SHP77 (cell line): ENCODE results near the gene PIGZ.

Experiments
- DNase-seq, 2 experiments: peaks; one replicate each; lab custom pipeline; 2025; lab: John Stamatoyannopoulos, UW

Gene PIGZ

DNA sequence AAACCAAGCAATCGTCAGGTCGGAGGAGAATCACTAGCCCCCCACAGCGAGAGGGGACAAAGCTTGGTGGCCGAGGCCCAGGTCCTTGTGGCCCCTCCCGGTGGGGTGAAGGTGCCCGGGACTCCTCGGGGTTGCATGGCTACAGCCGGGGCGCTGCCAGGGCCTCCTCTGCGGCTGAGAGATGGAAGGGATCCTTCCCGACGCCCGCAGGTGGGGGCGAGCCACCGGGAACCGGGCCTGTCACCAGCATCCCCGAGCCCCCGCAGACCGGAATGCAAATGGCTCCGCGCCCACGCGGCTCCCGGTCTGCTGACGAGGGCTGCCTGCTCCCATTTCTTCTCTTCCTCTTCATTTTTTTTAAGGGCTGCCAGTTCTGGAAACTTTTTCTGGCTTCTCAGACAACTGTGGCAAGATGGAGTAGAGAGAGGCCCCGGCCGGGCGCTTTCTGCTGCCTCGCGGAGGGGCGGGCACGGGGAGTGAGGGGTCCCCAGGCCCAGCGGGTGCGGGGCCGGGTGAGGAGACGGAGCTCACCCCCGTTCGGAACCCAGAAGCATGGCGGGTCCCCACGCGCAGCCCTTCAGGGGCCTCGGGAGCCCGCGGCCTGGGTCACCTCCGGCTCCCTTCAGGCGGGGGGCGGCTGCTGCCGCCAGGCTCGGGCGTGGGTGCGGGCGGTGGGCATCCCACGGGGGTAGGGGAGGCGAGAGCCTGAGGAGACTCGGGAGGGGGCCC, 33.5 kb upstream of the PIGZ start:
- DNase-seq, result no peak

- DNase-seq, result no peak
Observed at GRCh38 chr3:197001106-197001971, 32.7 kb upstream of the PIGZ start.

DNA sequence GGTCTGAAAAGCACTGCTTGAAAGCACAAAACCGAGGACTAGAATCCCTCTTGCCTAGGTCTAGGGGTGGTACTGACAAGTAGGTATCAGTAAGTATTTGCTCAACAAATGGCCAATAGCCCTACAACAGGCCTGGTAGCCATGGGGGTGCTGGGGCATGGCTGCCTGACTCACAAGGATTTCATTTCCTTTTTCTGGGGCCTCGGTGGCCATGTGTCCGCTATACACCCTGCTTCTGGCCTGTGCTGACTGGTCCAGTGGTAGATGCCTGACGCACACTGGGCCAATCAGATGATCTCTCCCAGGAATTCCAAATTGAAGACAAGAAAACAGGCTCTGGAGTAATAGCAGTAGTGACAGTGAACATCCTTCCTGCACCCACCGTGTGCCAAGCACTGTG, 31.6 kb upstream of the PIGZ start:
- no peak for DNase-seq

- no peak for DNase-seq
Observed at GRCh38 chr3:196998966-196999760, 30.5 kb upstream of the PIGZ start.

DNA sequence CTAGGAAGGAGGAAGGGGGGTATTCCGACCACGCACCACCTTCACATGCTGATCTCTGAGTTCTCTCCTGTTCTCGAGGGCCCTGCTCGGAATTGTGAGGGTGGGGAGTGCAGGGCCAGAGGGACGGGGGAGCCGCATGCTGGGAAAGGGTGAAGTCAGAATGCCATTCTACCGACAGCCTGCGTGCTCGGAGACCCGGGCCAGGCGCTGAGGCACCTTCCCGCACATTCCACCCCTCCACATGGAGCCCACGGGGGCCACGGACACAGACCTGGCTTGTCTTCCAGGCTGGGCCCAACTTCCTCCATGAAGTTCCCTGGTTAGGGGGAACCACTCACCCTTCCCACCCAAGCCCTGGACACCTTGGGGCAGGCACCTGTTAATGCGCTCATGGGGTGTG, 28.7 kb upstream of the PIGZ start:
- no peak for DNase-seq

DNA sequence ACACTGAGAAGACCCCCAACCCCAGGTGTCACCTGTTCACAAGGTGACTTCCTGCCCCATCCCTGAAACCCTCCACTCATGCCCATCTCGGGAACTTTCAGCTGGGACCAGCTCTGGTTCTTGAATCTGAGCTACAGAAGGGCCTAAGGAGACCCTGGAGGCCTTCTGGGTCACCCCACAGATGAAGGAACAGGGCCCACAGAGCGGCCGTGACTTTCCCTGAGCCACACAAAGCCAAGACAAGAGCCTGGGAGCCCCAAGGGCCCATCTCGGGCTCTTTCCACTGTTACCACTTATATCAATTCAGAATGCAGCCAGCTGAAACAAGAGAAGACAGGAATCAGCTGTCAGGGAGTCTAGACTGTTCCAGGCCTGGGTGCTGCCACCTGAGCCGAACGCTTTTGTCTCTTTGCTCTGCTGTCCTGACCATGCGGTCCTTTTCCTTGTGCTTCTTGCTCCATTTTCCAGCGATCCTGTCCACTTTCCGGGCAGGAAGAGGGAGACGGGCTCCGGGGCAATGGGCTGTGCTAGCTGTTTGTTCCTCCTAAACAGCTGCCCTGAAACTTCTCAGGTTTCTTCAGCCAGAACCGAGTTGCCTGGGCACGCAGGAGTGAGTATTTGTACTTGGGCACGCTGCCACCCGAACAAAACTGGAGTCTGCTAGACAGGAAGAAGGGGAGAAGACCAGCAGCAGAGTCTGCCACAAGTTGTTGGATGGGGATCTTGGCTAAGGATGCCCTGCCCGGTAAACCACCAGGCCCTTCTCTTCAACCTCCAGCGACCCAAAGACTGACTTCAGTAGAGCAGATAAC, 28.0 kb upstream of the PIGZ start:
- peak in 1 of 2 experiments; percentile 15 for DNase-seq

DNA sequence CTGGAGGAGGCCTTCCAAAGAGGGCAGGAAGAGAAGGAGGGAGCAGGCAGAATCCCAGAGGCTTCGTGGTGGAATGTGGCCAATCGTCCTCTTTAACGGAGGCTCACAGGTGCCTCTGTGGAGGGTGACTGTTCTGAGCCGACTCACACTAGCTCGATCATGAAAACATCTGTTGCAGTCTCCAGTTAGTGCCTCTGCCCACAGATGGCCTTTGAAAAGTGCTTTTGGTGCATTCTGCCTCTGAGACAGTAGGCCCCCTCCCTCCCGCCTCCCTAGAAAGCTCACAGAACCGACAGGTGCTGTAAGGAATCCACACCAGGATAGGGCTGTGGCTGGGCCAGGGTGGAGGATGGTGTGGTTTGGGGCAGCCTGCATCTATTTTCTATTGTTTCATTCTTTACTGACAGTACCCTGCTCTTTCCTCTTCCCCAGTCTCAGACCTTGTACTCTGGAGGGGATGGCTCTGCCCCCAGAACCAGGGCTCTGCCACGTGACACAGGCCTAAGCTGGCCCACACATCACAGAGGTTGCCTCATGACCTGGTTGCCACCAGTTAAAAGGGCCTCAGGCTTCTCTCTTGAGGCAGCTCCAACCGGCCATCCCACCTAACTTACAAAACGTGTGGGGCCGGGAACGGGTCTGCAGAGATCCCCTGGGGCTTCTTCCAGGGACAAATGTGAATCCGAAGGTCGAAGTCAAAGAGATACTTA, 27.2 kb upstream of the PIGZ start:
- DNase-seq, result peak in 1 of 2 experiments; percentile 12

GRCh38 chr3:196995027-196995426, 26.4 kb upstream of the PIGZ start:
- no peak for DNase-seq

DNA sequence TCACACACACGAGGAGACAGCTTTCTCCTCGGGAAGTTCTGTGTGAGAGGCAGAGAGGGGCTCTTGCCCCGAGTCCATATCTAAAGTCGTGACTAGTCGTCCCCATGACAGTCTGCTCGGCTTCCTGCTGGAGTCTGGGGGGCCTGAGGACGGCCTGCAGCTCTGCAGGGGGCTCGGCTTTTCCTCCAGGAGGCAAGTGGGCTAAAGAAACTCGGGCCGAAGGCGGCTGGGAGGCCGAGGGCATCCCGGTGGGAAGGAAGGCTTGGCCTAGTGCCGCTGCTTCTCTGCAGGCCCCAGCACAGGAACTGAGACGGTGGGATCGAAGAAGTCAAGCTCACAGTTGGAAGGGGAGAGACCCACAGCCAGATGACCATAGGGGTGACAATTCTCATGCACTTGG, 25.4 kb upstream of the PIGZ start:
- no peak for DNase-seq

DNA sequence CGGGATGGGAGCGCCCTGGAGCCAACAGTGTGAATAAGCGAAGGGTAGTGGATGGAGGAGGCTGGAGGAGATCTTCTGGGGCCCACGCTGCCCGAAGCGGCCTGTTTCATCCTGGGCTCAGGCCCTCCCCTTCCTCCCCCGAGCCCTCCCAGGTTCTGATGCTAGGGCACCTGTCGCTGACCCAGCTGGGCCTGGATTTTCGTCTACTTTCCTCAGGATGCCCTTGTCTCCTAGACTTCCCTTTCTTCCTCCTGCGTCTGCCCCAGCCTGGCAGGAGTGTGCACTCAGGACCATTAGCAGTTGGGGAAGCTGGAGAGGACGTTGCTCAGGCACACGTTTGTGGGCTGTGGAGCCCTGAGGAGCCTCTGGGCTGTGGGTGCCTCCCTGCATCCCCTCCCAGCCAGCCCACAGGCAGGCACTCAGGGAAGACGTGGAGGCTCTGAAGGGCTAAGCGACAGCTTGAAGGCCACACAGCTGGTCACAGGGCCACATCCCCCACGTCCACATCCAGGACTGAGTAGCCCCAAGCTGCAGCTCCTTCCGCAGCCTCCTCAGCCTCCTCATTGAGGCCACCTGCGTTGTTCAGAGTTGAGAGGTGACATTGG, 23.9 kb upstream of the PIGZ start:
- DNase-seq, result no peak

DNA sequence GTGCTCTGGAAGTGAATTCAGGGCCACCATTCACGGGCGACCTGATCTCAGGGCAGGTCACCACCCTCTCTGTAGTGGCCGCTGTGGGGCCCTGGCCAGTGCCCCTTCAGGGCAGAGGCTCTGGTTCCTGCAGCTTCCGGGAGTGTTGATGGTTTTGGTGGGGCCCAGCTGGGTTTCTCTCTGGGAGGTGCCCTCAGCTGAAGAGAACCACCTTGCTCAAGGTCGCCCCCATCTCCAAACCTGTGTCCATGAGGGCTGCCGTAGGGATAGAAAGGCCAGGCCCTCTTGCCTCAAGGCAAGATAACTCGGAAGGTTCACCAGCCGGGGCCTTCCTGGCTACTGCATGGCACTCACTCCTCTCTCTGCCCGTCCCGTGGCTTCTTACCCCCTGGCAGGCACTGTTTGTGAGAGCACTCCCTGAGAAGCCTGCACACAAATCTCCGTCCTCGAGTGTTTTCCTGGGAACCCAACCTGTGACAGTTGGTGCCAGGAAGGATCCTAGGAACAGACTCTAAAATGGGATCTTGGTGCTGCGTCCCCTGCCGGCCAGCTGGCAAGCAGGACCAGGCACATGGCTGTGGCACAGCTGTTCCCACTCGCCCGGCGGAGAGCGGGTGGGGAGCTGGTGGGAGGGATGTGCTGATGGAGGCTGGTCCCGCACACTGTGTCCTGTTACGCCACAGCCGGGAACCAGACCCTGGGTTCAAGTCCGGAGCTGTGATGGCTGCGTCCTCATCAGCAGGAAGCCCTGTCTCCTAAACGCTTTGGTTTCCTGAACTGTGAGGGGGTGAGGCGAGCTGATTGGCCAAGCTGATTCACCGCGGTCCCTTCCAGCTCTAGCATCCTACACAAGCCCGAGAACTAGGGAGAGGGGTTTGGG, 23.2 kb upstream of the PIGZ start:
- no peak for DNase-seq

- no peak for DNase-seq
Observed at GRCh38 chr3:196990601-196991007, 22.0 kb upstream of the PIGZ start.

- DNase-seq, result peak in 1 of 2 experiments; percentile 26
Observed at GRCh38 chr3:196989721-196990262, 21.2 kb upstream of the PIGZ start.

- no peak for DNase-seq
Observed at GRCh38 chr3:196988241-196989029, 19.8 kb upstream of the PIGZ start.

GRCh38 chr3:196987022-196987421, 18.4 kb upstream of the PIGZ start:
- DNase-seq, result no peak

DNA sequence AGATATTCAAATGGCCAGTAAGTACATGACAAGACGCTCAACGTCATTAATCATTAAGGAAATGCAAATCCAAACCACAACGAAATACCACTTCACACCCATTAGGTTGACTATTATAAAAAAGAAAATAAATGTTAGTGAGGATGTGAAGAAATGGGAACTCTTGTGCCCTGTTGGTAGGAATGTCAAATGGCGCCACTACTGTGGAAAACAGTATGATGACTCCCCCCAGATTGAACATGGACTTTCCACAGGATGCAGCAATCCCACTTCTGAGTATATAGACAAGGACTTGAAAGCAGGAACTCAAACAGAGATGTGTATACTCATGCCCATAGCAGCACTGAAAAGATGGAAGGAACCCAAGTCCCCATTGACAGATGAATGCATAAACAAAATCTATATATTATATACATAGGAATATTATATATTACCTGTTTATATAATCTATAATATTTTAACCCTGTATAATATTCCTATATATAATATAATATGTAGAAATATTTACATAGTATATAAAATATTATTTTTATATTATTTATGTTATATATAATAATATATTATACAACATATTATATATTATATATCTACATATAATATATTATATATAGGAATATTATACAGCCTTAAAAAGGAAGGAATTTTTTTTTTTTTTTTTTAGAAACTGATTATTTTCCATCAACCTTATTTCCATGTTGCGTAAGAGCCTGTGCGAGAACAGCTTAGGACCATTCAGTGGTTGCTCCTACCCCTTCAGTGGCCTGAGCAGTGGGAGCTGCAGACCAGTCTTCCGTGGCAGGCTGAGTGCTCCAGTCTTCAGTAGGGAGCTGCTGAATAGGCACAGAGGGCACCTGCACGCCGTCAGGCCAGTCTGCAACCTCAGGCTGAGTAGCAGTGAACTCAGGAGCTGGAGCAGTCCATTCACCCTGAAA, 17.6 kb upstream of the PIGZ start:
- no peak for DNase-seq

- DNase-seq, result no peak
Observed at GRCh38 chr3:196985298-196985697, 16.7 kb upstream of the PIGZ start.
